ENCODE data around the gene ABHD15.
"Not testable (repeated sequence)": the region's sequence is repeated elsewhere in the genome, so short reads cannot be mapped to it uniquely, and the experiment has no call there.

The ABHD15 gene

DNA sequence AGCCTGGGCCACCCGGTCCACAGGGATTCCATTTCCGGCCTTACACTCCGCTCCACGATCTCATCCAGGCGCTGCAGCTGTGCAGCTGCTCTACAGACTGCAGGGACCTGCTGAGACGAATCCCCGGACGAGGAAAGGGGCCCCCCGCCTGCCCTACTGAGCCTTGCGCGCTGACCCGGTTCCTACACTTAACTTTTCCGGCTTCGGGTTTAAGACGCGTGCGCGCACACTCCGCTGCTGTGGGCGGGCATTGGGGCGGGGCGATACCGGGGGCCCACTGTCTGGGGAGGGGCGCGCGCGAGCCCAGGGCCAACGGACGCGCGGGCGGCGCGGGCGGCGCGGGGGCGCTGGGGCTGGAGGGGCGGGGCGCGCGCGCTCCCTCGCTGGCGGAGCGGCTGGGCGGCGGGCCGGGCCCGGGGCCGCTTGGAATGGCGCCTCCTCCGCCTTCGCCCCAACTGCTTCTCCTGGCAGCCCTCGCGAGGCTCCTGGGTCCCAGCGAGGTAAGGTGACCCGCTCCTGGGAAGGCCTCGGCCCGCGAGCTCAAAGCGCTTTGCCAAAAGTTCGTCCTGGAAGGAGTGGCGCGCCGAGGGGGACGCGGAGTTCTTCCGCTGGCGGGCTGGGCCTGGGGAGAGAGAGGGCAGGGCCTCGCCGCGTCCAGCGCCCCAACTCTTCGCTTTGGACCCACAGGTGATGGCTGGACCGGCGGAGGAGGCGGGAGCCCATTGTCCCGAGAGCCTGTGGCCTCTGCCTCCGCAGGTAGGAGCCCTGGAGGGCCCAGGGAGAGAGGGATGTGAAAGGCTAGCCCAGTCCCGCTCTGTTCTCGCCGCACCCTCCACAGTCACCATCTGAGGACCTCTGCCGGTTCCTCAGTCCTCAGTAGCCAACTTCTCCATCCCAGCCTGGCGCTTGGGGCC, 1.8 kb upstream of the ABHD15 start, which contains the start of gene TP53I13:
TSS of gene TP53I13 (plus strand) at position 371 of the 914 bp plus-strand sequence. CDS start at position 429, 58 bp downstream.
- no peak for DNase-seq (ENCODE audit: low read depth)

DNA sequence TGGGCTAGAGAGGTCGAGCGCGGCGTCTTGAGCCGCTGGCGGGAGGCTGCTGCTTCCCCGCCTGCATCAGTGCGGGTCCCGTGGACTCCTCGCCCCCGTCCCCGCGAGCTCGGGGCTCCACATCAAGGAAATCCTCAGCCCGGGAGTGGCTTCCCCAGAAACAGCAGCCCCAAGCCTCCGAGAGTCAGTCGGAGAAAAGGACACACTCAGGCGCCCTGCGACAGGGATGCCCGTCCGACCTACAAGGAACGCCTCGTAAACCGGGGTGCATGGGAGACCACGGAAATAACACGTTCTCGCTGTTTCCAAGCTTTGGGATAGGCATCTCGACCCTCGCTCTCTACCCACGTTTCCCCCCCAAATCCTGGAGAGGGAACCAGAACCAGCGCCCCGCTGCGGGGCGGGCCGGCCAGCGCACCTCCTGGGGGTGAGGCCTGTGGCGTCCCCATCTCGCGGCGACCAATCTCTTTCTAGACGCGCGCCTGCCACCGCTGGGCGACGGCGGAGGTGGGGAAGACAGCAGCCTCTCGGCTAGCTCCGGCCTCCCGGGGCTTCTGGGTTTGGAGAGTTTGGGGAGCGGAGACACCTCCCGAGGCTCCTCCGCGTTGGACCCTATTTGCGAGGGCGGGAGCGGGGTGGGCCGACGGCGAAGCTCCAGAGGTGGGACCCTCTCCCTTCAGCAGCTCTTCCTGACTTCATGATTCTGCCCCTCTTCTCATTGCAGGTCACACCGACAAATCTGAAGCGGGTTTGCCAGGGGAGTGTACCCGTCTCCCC, 905 bp upstream of the ABHD15 start:
- DNase-seq (ENCODE audit: low read depth): no peak

GRCh38 chr17:29567304-29567553, 392 bp upstream of the ABHD15 start:
- DNase-seq (ENCODE audit: low read depth): no peak

DNA sequence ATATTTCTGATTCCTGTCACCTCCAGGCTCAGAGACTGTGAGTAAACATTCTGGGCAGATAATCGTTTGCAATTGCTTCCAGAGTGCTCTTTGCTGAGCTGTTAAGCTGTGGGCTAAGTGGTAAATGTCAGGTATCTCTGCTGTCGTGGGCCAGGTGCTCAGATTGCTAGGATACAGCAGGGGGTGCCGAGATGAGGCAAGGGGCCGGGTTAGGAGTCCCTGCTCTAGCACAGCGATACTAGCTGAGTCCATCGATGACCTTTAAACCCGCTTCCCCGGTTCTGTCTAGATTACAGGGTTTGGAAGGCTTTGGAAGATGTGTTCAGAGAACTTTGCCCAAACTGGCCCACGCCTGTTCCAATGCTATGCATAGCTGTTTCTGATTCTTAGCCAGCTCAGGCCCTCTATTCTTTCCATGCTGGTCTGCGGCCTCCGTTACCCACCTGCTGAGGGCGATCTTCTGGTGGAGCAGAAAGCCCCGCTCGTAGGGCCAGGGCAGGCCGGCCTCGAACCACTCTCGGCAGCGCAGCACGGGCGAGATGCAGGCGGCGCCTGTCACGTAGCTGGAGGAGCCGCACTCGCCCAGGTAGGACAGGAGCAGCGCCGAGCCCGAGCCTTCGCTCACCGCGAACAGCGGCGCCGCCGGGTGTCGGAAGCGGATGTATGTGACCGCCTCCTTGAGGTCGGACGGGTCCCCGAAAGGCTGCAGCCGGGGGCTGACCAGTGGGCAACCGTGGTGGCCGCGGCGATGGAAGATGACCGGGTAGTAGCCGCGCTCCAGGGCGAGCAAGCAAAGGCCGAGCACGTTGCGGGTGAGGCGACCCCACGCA, 979 bp downstream of the ABHD15 start:
- DNase-seq (ENCODE audit: low read depth): no peak

- no peak for DNase-seq (ENCODE audit: low read depth)
Measured at GRCh38 chr17:29563816-29564215, 3.0 kb downstream of the ABHD15 start.

- DNase-seq (ENCODE audit: low read depth): no peak
Measured at GRCh38 chr17:29562615-29563014, 4.2 kb downstream of the ABHD15 start.

- DNase-seq (ENCODE audit: low read depth): no peak
Measured at GRCh38 chr17:29561554-29562517, 5.0 kb downstream of the ABHD15 start.

DNA sequence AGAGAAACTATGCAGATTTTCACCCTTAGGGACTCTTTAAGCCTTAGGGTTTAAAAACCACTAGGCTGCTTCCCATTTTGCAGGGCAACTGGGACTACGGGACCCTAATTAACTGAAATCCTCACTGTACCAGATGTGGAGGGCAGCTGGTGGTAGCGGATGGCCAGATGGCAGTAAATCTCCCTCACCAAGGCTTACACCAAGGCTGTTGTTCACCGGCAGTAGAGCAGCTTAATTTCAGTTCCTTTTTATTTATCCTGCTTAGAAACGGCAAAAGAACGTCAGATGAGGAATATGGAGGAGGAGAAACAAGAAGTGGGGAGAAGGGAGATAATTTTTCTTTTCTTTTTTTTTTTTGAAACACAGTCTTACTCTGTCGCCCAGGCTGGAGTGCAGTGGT, 6.5 kb downstream of the ABHD15 start:
- no peak for DNase-seq (ENCODE audit: low read depth)

- no peak for DNase-seq (ENCODE audit: low read depth)
Measured at GRCh38 chr17:29559640-29560039, 7.2 kb downstream of the ABHD15 start.

- DNase-seq (ENCODE audit: low read depth): not testable (repeated sequence)
Measured at GRCh38 chr17:29558139-29558538, 8.7 kb downstream of the ABHD15 start.

DNA sequence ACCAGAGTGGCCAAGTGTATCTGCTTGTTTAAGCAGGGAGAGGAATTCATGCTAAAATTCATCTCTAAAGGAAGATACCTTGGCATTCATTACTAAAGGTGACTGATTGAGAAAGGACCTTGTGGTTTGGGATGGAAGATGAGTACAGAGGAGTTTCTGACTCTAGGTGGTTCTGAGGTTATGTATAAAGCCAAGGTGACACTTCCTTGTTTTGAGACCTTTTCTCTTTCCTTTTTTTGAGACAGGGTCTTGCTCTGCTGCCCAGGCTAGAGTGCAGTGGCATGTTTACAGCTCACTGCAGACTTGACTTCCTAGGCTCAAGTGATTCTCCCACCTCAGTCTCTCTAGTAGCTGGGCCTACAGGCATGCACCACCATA, 9.1 kb downstream of the ABHD15 start:
- no peak for DNase-seq (ENCODE audit: low read depth)

DNA sequence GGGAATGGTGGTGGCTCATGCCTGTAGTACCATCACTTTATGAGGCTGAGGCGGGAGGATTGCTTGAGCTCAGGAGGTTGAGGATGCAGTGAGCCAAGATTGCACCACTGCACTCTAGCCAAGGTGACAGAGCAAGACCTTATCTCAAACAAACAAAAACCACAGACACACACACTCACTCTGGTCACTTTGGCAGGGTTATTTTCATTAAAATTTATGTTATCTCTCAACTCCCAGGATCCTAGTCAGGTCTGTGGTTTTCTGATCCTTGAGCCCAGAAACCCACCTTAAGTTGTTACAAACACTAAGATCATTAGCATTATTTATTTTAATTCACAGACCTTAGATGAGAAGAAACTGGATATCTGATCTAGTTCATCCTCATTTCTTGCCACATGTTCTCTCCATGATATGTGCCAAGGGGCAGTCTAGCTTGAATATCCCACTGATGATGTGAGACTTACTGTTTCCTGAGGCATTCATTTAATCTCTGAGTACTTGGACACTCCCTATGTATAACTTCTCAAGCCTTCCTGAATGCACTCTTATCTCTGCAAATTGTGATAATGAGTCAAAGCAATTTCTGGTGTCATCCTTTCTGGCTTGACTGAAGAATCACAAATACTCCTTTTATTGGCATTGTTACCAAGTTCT, 9.6 kb downstream of the ABHD15 start:
- DNase-seq (ENCODE audit: low read depth): no peak

GRCh38 chr17:29555840-29556239, 11.0 kb downstream of the ABHD15 start:
- no peak for DNase-seq (ENCODE audit: low read depth)

DNA sequence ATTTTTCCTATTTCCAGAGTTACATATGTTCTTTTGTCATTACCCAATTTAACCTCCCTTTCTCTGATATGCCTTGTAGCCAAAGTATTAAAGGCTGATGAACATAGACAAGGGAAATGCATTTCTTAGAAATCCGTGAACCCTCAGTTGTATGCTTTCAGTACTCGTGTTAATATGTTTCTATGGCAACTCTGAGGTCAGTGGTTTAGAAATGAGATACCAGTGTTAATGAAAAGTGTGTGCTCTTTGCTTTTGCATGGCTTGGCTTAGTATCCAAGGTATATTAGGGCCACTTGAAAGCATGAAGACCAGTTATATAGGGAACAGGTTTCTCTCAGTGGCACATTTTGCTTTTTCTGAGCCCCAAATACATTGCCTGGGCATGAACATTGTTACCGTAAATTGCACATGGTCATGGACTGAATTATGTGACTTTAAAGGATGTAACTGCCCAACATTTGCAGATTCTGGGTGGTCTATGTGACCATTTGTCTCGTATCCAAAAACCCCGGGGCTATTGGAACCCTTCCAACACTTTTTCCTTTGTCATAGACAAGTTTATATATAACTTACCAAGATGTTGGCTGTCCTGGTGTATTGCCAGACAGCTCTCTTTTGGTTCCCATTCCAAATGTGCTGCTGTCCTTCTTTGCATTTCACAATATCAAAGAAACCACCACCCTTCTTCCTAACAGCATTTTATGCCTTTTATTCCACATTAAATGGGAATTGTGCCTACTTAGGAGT, 17.5 kb downstream of the ABHD15 start:
- DNase-seq (ENCODE audit: low read depth): no peak

GRCh38 chr17:29546830-29547229, 20.0 kb downstream of the ABHD15 start:
- no peak for DNase-seq (ENCODE audit: low read depth)

- no peak for DNase-seq (ENCODE audit: low read depth)
Measured at GRCh38 chr17:29546085-29546484, 20.8 kb downstream of the ABHD15 start.

- no peak for DNase-seq (ENCODE audit: low read depth)
Measured at GRCh38 chr17:29544066-29544465, 22.8 kb downstream of the ABHD15 start.

GRCh38 chr17:29533976-29534375, 32.9 kb downstream of the ABHD15 start:
- DNase-seq (ENCODE audit: low read depth): no peak

DNA sequence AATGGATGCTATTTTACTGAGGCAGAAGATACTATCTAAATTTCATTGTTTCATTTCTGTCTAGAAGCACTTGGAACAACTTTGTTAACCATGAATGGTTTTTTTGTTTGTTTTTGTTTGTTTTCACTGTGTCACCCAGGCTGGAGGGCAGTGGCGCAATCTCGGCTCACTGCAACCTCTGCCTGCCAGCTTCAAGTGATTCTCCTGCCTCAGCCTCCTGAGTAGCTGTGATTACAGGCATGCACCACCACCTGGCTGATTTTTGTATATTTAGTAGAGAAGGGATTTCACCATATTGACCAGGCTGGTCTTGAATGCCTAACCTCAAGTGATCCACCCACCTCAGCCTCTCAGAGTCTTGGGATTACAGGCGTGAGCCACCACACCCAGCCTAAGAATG, 40.5 kb downstream of the ABHD15 start:
- no peak for DNase-seq (ENCODE audit: low read depth)

DNA sequence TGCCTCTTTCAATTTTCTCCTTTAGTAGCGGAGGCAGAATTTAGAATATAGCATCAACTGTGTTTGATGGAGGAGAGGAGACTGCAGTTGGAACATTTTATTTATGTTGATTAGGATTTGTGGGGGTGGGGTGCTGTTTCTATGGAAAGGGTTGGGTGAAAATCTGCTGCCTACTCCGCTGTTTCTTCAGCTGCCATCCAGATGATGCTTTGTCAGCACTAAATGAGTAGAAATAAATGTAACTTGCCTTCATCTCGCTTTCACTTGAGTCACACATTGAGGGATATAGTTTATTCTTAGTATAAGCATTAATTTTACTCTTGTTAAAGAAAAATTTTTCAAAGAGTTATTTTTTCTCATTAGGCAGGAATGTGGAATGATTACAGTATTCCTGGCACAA, 42.1 kb downstream of the ABHD15 start:
- no peak for DNase-seq (ENCODE audit: low read depth)

Data from non-pigmented ciliary epithelial cell (primary cell).